A673 (cell line): ENCODE measurements around the gene RPS18. TPM values are rescaled to one million over a fixed set of nuclear protein-coding genes. Genes with fewer than 3 reads are reported as not detected.
A peak's percentile ranks its signal among the peaks of the same experiment; 100 is the strongest.

Experiments used
- BruUV-seq: library from RNA; stranded (reverse); fragments of 400-500 nt; replicated peaks from 2 replicates; lab custom pipeline; 2021; lab: Mats Ljungman, UMichigan
- CTCF ChIA-PET: fragments of 300-600 bp; sonication (Branson Sonifier 250); formaldehyde crosslinking; loops from one replicate; lab custom pipeline; 2022; ENCODE audit warnings: antibody characterized with exemption; lab: Charles Lee
- POLR2A ChIA-PET: fragments of 300-600 bp; sonication (Branson Sonifier 250); formaldehyde crosslinking; loops from one replicate; lab custom pipeline; 2022; ENCODE audit warnings: antibody characterized with exemption; ENCODE audit not compliant: low non-redundant PET; lab: Charles Lee
- DNase-seq: peaks from one replicate; pipeline ENCODE4 v3.0.0-alpha.2; 2015; ENCODE audit warnings: low spot score
- H3K27ac ChIP-seq: fragments of 200-600 bp; sonication (generic); 2 replicates; pipeline ENCODE4 v1.5.1; 2016; ENCODE audit warnings: mixed run types, low read depth, mild to moderate bottlenecking, mixed read lengths, antibody characterized with exemption, low read length; ENCODE audit not compliant: poor library complexity, severe bottlenecking
- H3K27me3 ChIP-seq: fragments of 200-600 bp; sonication (generic); replicated peaks from 2 replicates; pipeline ENCODE4 v1.6.1; 2017; ENCODE audit warnings: mixed run types, low read depth, mild to moderate bottlenecking, mixed read lengths, antibody characterized with exemption, low read length; ENCODE audit not compliant: insufficient read depth, poor library complexity
- H3K36me3 ChIP-seq: fragments of 200-600 bp; sonication (generic); 2 replicates; pipeline ENCODE4 v1.6.1; 2016; ENCODE audit warnings: mixed run types, mild to moderate bottlenecking, mixed read lengths, antibody characterized with exemption, low read length; ENCODE audit not compliant: insufficient read depth, poor library complexity, severe bottlenecking
- H3K4me1 ChIP-seq: fragments of 200-600 bp; sonication (generic); 2 replicates; pipeline ENCODE4 v1.6.1; 2017; ENCODE audit warnings: mixed run types, mild to moderate bottlenecking, mixed read lengths, antibody characterized with exemption, low read length; ENCODE audit not compliant: insufficient read depth, poor library complexity, severe bottlenecking
- H3K4me3 ChIP-seq: fragments of 200-600 bp; sonication (generic); 2 replicates; pipeline ENCODE4 v1.5.1; 2016; ENCODE audit warnings: low read depth, mixed run types, mild to moderate bottlenecking, mixed read lengths, low read length; ENCODE audit not compliant: poor library complexity, severe bottlenecking
- H3K9me3 ChIP-seq: fragments of 200-600 bp; sonication (generic); 2 replicates; pipeline ENCODE4 v1.6.1; 2016; ENCODE audit warnings: mixed run types, low read depth, mild to moderate bottlenecking, mixed read lengths, antibody characterized with exemption, low read length; ENCODE audit not compliant: poor library complexity, severe bottlenecking
- EZH2 ChIP-seq: fragments of 200-600 bp; sonication (generic); IDR thresholded peaks from 2 replicates; pipeline ENCODE4 v1.6.1; 2017; ENCODE audit warnings: borderline replicate concordance, low read depth, mild to moderate bottlenecking, mixed read lengths, antibody characterized with exemption, low read length; ENCODE audit not compliant: poor library complexity, severe bottlenecking
- intact Hi-C: fragments of 100-400 bp; cut with micrococcal nuclease; formaldehyde crosslinking; loops from one replicate; pipeline ENCODE4 v1.10.0; 2022; ENCODE audit not compliant: unreplicated experiment
- total RNA-seq: library from RNA; stranded (reverse); gene quantifications from 2 replicates; pipeline ENCODE4 v1.2.3, GENCODE V29; 2021
- TF ChIP-seq, protein P1 (sequence below): fragments of 300-800, 200-600 bp; sonication (generic); conservative IDR thresholded peaks from 2 replicates; pipeline ENCODE4 v1.5.1; 2017; ENCODE audit warnings: low read depth, mild to moderate bottlenecking, antibody characterized with exemption, low read length, moderate library complexity, mixed read lengths

RPS18 gene
- total RNA-seq, 1 experiment from 2014 or later: 1,781 TPM

DNA sequence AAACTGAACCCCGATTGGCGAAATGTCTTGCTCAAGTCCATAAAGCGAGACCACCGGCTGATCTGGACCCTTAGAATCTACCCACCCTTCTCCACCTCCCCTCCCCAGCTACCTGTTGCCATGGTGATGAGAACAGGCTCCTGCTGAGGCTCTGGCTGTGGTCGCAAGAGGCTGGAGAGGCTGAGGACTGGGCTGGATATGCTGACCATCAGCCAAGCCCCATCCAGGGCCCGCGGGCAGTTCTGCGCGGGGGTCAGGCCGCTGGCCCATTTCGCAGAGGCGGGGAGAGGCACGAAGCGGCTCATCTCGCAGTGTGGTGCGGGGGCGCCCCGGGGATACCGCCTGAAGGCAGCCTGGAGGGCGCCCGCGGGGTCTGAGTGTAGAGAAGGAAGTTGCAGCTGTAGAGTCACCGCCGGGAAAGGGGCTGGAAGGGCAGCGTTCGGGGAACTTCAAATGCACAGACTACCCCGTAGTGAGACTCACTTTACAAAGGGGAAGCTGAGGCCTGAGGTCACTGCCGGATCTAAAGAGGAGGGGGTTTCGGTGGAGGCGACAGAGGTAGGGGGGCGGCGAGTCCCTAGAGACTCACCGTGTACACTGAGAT is 41.3 kb downstream of the RPS18 start:
- Histone ChIP-seq H3K9me3 (no peaks in the 10 kb centered on the region), H3K27me3 (no peaks in the 10 kb centered on the region), H3K4me3 (peak overlapping the region; percentile 83), H3K27ac (peak overlapping the region; percentile 82), H3K4me1 (peaks cover 19% of the 10 kb centered on the region), H3K36me3 (peaks cover 11% of the 10 kb centered on the region)
- POLR2A ChIA-PET: no interaction called here
- peak; percentile 40 for DNase-seq
- no TSS peak for BruUV-seq
- intact Hi-C loops: loop anchor here (10.0 kb wide), 1 partner anchor 102 kb away; the partner anchor contains the start of genes CUTA and PHF1
- CTCF ChIA-PET: interaction anchor here (0.6 kb wide), 1 partner anchor 36 kb away, joined by 4 read pairs; the partner anchor contains the start of gene B3GALT4
- TF ChIP-seq, protein P1, sequence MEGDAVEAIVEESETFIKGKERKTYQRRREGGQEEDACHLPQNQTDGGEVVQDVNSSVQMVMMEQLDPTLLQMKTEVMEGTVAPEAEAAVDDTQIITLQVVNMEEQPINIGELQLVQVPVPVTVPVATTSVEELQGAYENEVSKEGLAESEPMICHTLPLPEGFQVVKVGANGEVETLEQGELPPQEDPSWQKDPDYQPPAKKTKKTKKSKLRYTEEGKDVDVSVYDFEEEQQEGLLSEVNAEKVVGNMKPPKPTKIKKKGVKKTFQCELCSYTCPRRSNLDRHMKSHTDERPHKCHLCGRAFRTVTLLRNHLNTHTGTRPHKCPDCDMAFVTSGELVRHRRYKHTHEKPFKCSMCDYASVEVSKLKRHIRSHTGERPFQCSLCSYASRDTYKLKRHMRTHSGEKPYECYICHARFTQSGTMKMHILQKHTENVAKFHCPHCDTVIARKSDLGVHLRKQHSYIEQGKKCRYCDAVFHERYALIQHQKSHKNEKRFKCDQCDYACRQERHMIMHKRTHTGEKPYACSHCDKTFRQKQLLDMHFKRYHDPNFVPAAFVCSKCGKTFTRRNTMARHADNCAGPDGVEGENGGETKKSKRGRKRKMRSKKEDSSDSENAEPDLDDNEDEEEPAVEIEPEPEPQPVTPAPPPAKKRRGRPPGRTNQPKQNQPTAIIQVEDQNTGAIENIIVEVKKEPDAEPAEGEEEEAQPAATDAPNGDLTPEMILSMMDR: no peak
- TF ChIP-seq EZH2: no peak

- Histone ChIP-seq H3K27ac (peak within 1 kb of the TSS; percentile 82), H3K4me1 (peaks cover 26% of the 10 kb centered on the region), H3K27me3 (no peaks in the 10 kb centered on the region), H3K4me3 (peak within 1 kb of the TSS; percentile 83), H3K9me3 (no peaks in the 10 kb centered on the region), H3K36me3 (peaks cover 18% of the 10 kb centered on the region)
- peak; percentile 66 for DNase-seq
- POLR2A ChIA-PET: no interaction called here
- BruUV-seq: TSS peak; percentile 58
- no peak for TF ChIP-seq EZH2
- TF ChIP-seq, protein P1: no peak
- intact Hi-C loops: loop anchor here (1.0 to 10.0 kb wide), 2 partner anchors 15 to 101 kb away; partner anchors contain the start of genes CUTA and PHF1
- CTCF ChIA-PET: no interaction called here
These were observed 42.0 kb downstream of the RPS18 start, which contains the start of gene TAPBP for GRCh38 chr6:33313709-33314514. Gene TAPBP, minus strand, starts transcription at chr6:33314078. Its CDS starts 37 bp downstream, at chr6:33314041.

- Histone ChIP-seq H3K27ac (peak overlapping the region; percentile 82), H3K4me1 (peaks cover 30% of the 10 kb centered on the region), H3K36me3 (peaks cover 24% of the 10 kb centered on the region), H3K9me3 (no peaks in the 10 kb centered on the region), H3K27me3 (no peaks in the 10 kb centered on the region), H3K4me3 (peak overlapping the region; percentile 83)
- ChIA-PET CTCF (no interaction called here), POLR2A (no interaction called here)
- TF ChIP-seq EZH2: no peak
- TF ChIP-seq, protein P1: no peak
- intact Hi-C loops: loop anchor here (1.0 to 10.0 kb wide), 2 partner anchors 15 to 100 kb away; partner anchors contain the start of genes CUTA and PHF1
- DNase-seq: peak; percentile 80
- no TSS peak for BruUV-seq
These were observed 42.7 kb downstream of the RPS18 start for GRCh38 chr6:33314515-33314942.
